ENCODE data around the gene PPM1L.
"Not testable (repeated sequence)": the region's sequence is repeated elsewhere in the genome, so short reads cannot be mapped to it uniquely, and the experiment has no call there.

PPM1L gene

GRCh38 chr3:160960568-160960967, 204.5 kb downstream of the PPM1L start:
- Histone ChIP-seq H3K9me3 (ENCODE audit: control insufficient read depth in 1 of 2, low read length in 2 of 2) (no peaks in the 10 kb centered on the region), H3K4me1 (ENCODE audit: control insufficient read depth in 1 of 2, insufficient read depth in 2 of 2, low read length in 2 of 2) (no peaks in the 10 kb centered on the region), H3K27ac (ENCODE audit: low read depth, low read length) (no peak overlapping the region), H3K27me3 (ENCODE audit: control insufficient read depth in 1 of 2, insufficient read depth in 2 of 2, low read length in 2 of 2) (no peaks in the 10 kb centered on the region), H3K36me3 (ENCODE audit: control insufficient read depth in 1 of 2, insufficient read depth in 2 of 2, low read length in 2 of 2) (no peaks in the 10 kb centered on the region), H3K4me3 (ENCODE audit: low read depth in 1 of 2, low read length in 2 of 2) (no peak overlapping the region), H3K9ac (ENCODE audit: low read depth in 1 of 2, low read length in 2 of 2) (no peak overlapping the region)

DNA sequence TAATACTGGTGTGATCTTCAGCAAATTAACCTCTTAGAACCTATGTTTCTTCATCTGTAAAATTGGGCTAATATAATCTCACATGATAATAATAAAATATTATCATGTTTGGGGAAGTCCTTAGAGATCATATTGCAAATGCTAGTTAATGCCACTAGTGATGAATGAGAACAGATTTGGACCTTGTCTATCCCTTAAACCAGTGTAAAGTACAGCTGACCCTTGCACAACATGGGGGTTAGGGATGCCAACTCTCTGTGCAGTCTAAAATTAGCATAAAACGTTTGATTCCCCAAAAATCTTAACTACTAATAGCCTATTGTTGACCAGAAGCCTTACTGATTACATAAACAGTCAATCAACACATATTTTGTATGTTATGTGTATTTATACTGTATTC, 207.9 kb downstream of the PPM1L start:
- H3K36me3 ChIP-seq (ENCODE audit: control insufficient read depth in 1 of 2, insufficient read depth in 2 of 2, low read length in 2 of 2) = no peaks in the 10 kb centered on the region
- H3K4me1 ChIP-seq (ENCODE audit: control insufficient read depth in 1 of 2, insufficient read depth in 2 of 2, low read length in 2 of 2) = no peaks in the 10 kb centered on the region
- no peaks in the 10 kb centered on the region for H3K27me3 ChIP-seq (ENCODE audit: control insufficient read depth in 1 of 2, insufficient read depth in 2 of 2, low read length in 2 of 2)
- no peaks in the 10 kb centered on the region for H3K9me3 ChIP-seq (ENCODE audit: control insufficient read depth in 1 of 2, low read length in 2 of 2)
- H3K9ac ChIP-seq (ENCODE audit: low read depth in 1 of 2, low read length in 2 of 2) = no peak overlapping the region
- H3K4me3 ChIP-seq (ENCODE audit: low read depth in 1 of 2, low read length in 2 of 2) = no peak overlapping the region
- H3K27ac ChIP-seq (ENCODE audit: low read depth, low read length) = no peak overlapping the region

DNA sequence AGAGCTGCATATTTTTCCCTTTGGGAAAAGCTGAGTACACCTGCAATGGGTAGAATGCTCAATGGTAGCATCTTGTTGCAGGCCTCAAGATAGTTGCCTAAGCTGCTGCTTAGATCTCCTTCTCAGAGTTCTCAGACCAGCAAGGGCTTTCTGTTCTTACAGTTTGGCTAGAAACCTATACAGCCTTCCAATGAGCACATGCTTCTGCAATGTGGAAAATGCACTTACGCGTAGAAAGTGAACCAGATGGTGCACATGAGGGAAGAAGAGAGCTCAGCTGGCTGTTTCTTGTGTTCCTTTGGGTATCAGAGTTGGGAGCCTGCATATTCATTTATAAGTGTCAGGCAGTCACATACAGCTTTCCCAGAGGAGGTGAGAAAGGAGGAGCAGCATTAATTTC, 212.7 kb downstream of the PPM1L start:
- no peak overlapping the region for H3K27ac ChIP-seq (ENCODE audit: low read depth, low read length)
- H3K4me1 ChIP-seq (ENCODE audit: control insufficient read depth in 1 of 2, insufficient read depth in 2 of 2, low read length in 2 of 2) = no peaks in the 10 kb centered on the region
- no peak overlapping the region for H3K9ac ChIP-seq (ENCODE audit: low read depth in 1 of 2, low read length in 2 of 2)
- no peaks in the 10 kb centered on the region for H3K36me3 ChIP-seq (ENCODE audit: control insufficient read depth in 1 of 2, insufficient read depth in 2 of 2, low read length in 2 of 2)
- no peaks in the 10 kb centered on the region for H3K9me3 ChIP-seq (ENCODE audit: control insufficient read depth in 1 of 2, low read length in 2 of 2)
- no peaks in the 10 kb centered on the region for H3K27me3 ChIP-seq (ENCODE audit: control insufficient read depth in 1 of 2, insufficient read depth in 2 of 2, low read length in 2 of 2)
- H3K4me3 ChIP-seq (ENCODE audit: low read depth in 1 of 2, low read length in 2 of 2) = no peak overlapping the region

DNA sequence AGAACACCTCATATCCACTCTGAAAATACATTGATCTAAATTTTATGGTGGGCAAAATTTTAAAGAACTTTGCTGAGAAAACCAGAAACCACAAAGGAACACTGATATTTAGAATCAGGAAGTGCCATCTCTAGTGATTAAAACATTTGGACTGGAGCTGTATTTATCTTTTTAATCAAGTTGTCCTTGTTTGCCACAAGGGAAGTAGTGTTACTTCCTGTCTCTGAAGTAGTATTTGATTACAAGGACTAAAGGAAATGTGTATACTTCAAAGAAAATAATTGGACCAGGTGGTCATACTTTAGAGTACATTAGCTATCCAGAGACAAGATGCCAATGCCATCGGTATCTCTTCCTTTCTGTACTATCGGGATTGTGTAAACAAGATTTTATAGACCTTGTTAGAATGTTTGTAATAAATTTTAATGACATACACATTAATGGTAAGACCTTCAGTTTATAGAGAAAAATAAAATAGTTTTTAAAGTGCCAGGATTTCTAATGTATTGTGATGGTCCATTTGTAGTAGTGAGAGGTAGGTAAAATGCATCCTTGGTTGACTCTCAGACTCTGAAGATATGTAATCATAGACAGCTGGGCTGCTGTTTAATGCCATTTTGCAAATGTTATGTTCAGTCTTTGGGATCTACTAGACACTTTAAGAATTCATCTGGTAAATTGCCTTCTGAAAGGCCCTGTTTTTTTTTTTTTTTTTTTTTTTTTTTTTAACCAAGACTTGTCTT, 217.2 kb downstream of the PPM1L start:
- H3K4me1 ChIP-seq (ENCODE audit: control insufficient read depth in 1 of 2, insufficient read depth in 2 of 2, low read length in 2 of 2) = no peaks in the 10 kb centered on the region
- no peaks in the 10 kb centered on the region for H3K36me3 ChIP-seq (ENCODE audit: control insufficient read depth in 1 of 2, insufficient read depth in 2 of 2, low read length in 2 of 2)
- no peaks in the 10 kb centered on the region for H3K27me3 ChIP-seq (ENCODE audit: control insufficient read depth in 1 of 2, insufficient read depth in 2 of 2, low read length in 2 of 2)
- H3K27ac ChIP-seq (ENCODE audit: low read depth, low read length) = no peak overlapping the region
- H3K9me3 ChIP-seq (ENCODE audit: control insufficient read depth in 1 of 2, low read length in 2 of 2) = no peaks in the 10 kb centered on the region
- H3K4me3 ChIP-seq (ENCODE audit: low read depth in 1 of 2, low read length in 2 of 2) = no peak overlapping the region
- H3K9ac ChIP-seq (ENCODE audit: low read depth in 1 of 2, low read length in 2 of 2) = no peak overlapping the region

DNA sequence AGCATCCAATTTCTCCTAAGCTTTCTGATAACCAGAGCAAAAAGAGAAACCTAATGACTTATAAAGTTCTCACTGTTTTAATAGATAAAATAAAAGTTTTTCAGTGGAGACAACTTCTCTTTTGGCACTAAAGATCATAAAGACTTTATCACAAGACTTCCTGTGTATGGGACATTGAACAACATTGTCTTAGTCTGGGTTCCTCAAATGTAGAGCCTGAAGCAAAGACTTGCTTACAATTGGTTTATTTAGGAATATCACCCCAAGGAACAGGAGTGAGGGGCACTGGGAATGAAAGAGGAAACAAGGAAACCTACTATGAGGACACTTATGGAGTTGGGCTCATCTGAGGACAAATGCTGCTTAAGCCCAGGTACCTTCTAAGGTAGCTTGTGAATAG, 221.7 kb downstream of the PPM1L start:
- Histone ChIP-seq H3K27me3 (ENCODE audit: control insufficient read depth in 1 of 2, insufficient read depth in 2 of 2, low read length in 2 of 2) (no peaks in the 10 kb centered on the region), H3K9ac (ENCODE audit: low read depth in 1 of 2, low read length in 2 of 2) (no peak overlapping the region), H3K4me3 (ENCODE audit: low read depth in 1 of 2, low read length in 2 of 2) (no peak overlapping the region), H3K36me3 (ENCODE audit: control insufficient read depth in 1 of 2, insufficient read depth in 2 of 2, low read length in 2 of 2) (no peaks in the 10 kb centered on the region), H3K9me3 (ENCODE audit: control insufficient read depth in 1 of 2, low read length in 2 of 2) (no peaks in the 10 kb centered on the region), H3K4me1 (ENCODE audit: control insufficient read depth in 1 of 2, insufficient read depth in 2 of 2, low read length in 2 of 2) (no peaks in the 10 kb centered on the region), H3K27ac (ENCODE audit: low read depth, low read length) (no peak overlapping the region)

GRCh38 chr3:160980740-160981139, 224.7 kb downstream of the PPM1L start:
- Histone ChIP-seq H3K27me3 (ENCODE audit: control insufficient read depth in 1 of 2, insufficient read depth in 2 of 2, low read length in 2 of 2) (no peaks in the 10 kb centered on the region), H3K27ac (ENCODE audit: low read depth, low read length) (no peak overlapping the region)

GRCh38 chr3:160981217-160981938, 225.3 kb downstream of the PPM1L start:
- H3K4me1 ChIP-seq (ENCODE audit: control insufficient read depth in 1 of 2, insufficient read depth in 2 of 2, low read length in 2 of 2) = no peaks in the 10 kb centered on the region
- H3K27ac ChIP-seq (ENCODE audit: low read depth, low read length) = no peak overlapping the region
- no peaks in the 10 kb centered on the region for H3K27me3 ChIP-seq (ENCODE audit: control insufficient read depth in 1 of 2, insufficient read depth in 2 of 2, low read length in 2 of 2)
- H3K4me3 ChIP-seq (ENCODE audit: low read depth in 1 of 2, low read length in 2 of 2) = no peak overlapping the region
- H3K9ac ChIP-seq (ENCODE audit: low read depth in 1 of 2, low read length in 2 of 2) = no peak overlapping the region
- H3K36me3 ChIP-seq (ENCODE audit: control insufficient read depth in 1 of 2, insufficient read depth in 2 of 2, low read length in 2 of 2) = no peaks in the 10 kb centered on the region
- H3K9me3 ChIP-seq (ENCODE audit: control insufficient read depth in 1 of 2, low read length in 2 of 2) = no peaks in the 10 kb centered on the region

More at GRCh38 chr3:160980740-160981139, 224.7 kb downstream of the PPM1L start:
- Histone ChIP-seq H3K9ac (ENCODE audit: low read depth in 1 of 2, low read length in 2 of 2) (no peak overlapping the region), H3K36me3 (ENCODE audit: control insufficient read depth in 1 of 2, insufficient read depth in 2 of 2, low read length in 2 of 2) (no peaks in the 10 kb centered on the region), H3K9me3 (ENCODE audit: control insufficient read depth in 1 of 2, low read length in 2 of 2) (no peaks in the 10 kb centered on the region), H3K4me3 (ENCODE audit: low read depth in 1 of 2, low read length in 2 of 2) (no peak overlapping the region), H3K4me1 (ENCODE audit: control insufficient read depth in 1 of 2, insufficient read depth in 2 of 2, low read length in 2 of 2) (no peaks in the 10 kb centered on the region)

DNA sequence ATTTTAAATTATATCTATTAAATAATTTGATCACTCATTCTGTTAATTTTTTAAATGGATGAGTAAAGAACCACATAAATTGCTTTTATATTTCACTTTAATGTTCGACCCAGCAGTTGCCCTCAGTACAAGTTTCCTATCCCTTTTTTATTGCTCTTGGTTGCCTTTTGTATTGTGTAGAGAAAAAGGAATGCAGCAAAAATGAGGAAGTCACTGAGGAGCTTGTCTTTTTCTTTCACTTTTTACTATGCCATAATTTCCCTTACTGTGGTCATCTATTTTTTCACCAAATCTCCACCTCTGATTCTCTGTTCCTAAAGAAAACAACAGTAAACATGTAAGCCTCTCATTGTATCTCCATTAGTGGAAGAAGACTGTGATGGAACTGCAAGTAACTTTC, 226.5 kb downstream of the PPM1L start:
- Histone ChIP-seq H3K27me3 (ENCODE audit: control insufficient read depth in 1 of 2, insufficient read depth in 2 of 2, low read length in 2 of 2) (no peaks in the 10 kb centered on the region), H3K4me1 (ENCODE audit: control insufficient read depth in 1 of 2, insufficient read depth in 2 of 2, low read length in 2 of 2) (no peaks in the 10 kb centered on the region), H3K4me3 (ENCODE audit: low read depth in 1 of 2, low read length in 2 of 2) (no peak overlapping the region), H3K36me3 (ENCODE audit: control insufficient read depth in 1 of 2, insufficient read depth in 2 of 2, low read length in 2 of 2) (no peaks in the 10 kb centered on the region), H3K27ac (ENCODE audit: low read depth, low read length) (no peak overlapping the region), H3K9me3 (ENCODE audit: control insufficient read depth in 1 of 2, low read length in 2 of 2) (no peaks in the 10 kb centered on the region), H3K9ac (ENCODE audit: low read depth in 1 of 2, low read length in 2 of 2) (no peak overlapping the region)

- H3K9me3 ChIP-seq (ENCODE audit: control insufficient read depth in 1 of 2, low read length in 2 of 2); H3K4me1 ChIP-seq (ENCODE audit: control insufficient read depth in 1 of 2, insufficient read depth in 2 of 2, low read length in 2 of 2); H3K27ac ChIP-seq (ENCODE audit: low read depth, low read length); H3K9ac ChIP-seq (ENCODE audit: low read depth in 1 of 2, low read length in 2 of 2); H3K27me3 ChIP-seq (ENCODE audit: control insufficient read depth in 1 of 2, insufficient read depth in 2 of 2, low read length in 2 of 2); H3K36me3 ChIP-seq (ENCODE audit: control insufficient read depth in 1 of 2, insufficient read depth in 2 of 2, low read length in 2 of 2); H3K4me3 ChIP-seq (ENCODE audit: low read depth in 1 of 2, low read length in 2 of 2): not testable (repeated sequence)
Observed at GRCh38 chr3:160983900-160984299, 227.9 kb downstream of the PPM1L start.

DNA sequence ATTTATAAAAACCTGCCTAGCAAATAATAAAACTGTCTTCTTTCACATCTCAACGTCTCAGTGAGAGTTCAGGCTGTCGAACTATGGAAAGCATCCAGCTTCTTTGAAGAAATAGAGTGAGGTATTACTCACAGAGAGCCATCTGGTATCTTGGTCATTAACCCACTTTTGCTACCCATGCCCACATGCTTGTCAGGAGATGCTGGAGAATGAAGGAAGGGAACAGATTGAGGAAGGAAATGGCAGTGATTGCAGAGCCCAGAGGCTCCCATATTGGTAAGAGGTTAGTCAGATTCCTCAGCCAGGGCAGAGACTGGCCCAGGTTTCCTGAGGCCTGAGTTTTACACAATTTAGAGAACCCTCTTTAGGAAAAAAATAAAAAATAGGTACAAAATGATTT, 230.0 kb downstream of the PPM1L start:
- H3K36me3 ChIP-seq (ENCODE audit: control insufficient read depth in 1 of 2, insufficient read depth in 2 of 2, low read length in 2 of 2) = no peaks in the 10 kb centered on the region
- no peaks in the 10 kb centered on the region for H3K4me1 ChIP-seq (ENCODE audit: control insufficient read depth in 1 of 2, insufficient read depth in 2 of 2, low read length in 2 of 2)
- no peak overlapping the region for H3K27ac ChIP-seq (ENCODE audit: low read depth, low read length)
- no peaks in the 10 kb centered on the region for H3K27me3 ChIP-seq (ENCODE audit: control insufficient read depth in 1 of 2, insufficient read depth in 2 of 2, low read length in 2 of 2)
- H3K9ac ChIP-seq (ENCODE audit: low read depth in 1 of 2, low read length in 2 of 2) = no peak overlapping the region
- no peaks in the 10 kb centered on the region for H3K9me3 ChIP-seq (ENCODE audit: control insufficient read depth in 1 of 2, low read length in 2 of 2)
- H3K4me3 ChIP-seq (ENCODE audit: low read depth in 1 of 2, low read length in 2 of 2) = no peak overlapping the region
